HAP-1 (cell line): ENCODE measurements around the gene GPSM3.
"Not testable (repeated sequence)": the region's sequence is repeated elsewhere in the genome, so short reads cannot be mapped to it uniquely, and the experiment has no call there.

ENCODE experiments used
- DNase-seq, 2 experiments: peaks; one replicate each; pipeline ENCODE4 v3.0.0-alpha.2; 2016 to 2020; ENCODE audit warnings: low spot score in 2 of 2
- H3K27me3 ChIP-seq: fragments of 250-450 bp; sonication (Bioruptor Pico); 2 replicates; pipeline ENCODE4 v1.5.1; 2020; ENCODE audit warnings: low read depth, mild to moderate bottlenecking, moderate library complexity
- H3K36me3 ChIP-seq: fragments of 250-450 bp; sonication (Bioruptor Pico); replicated peaks from 2 replicates; pipeline ENCODE4 v1.5.1; 2020; ENCODE audit warnings: mild to moderate bottlenecking
- H3K4me1 ChIP-seq: fragments of 250-450 bp; sonication (Bioruptor Pico); 2 replicates; pipeline ENCODE4 v1.5.1; 2020; ENCODE audit warnings: mild to moderate bottlenecking
- H3K4me3 ChIP-seq: fragments of 250-450 bp; sonication (Bioruptor Pico); 2 replicates; pipeline ENCODE4 v1.5.1; 2020; ENCODE audit warnings: mild to moderate bottlenecking, moderate library complexity
- H3K9me3 ChIP-seq: fragments of 250-450 bp; sonication (Bioruptor Pico); 2 replicates; pipeline ENCODE4 v1.5.1; 2020; ENCODE audit warnings: mild to moderate bottlenecking, moderate library complexity
- in situ Hi-C: fragments of 300-500 bp; cut with MboI; formaldehyde crosslinking; loops from 3 replicates; pipeline ENCODE4 v1.14.3; 2020; ENCODE audit warnings: low sequenced_read_pairs, inconsistent platforms, mixed read lengths

Gene GPSM3

GRCh38 chr6:32149932-32150870 is 42.2 kb downstream of the GPSM3 start:
- H3K4me1 ChIP-seq, result peaks cover 9% of the 10 kb centered on the region
- H3K27me3 ChIP-seq, result peaks cover 3% of the 10 kb centered on the region; the same call in 1 of the 2 replicates
- DNase-seq, result no peak
- no peak overlapping the region for H3K4me3 ChIP-seq
- H3K9me3 ChIP-seq, result no peaks in the 10 kb centered on the region
- in situ Hi-C loops, result no loop called here
- no peaks in the 10 kb centered on the region; the same call in 1 of the 2 replicates for H3K36me3 ChIP-seq

- Histone ChIP-seq H3K27me3 (peaks cover 3% of the 10 kb centered on the region; the same call in 1 of the 2 replicates), H3K4me3 (no peak overlapping the region), H3K36me3 (no peaks in the 10 kb centered on the region), H3K4me1 (peaks cover 7% of the 10 kb centered on the region), H3K9me3 (no peaks in the 10 kb centered on the region)
- DNase-seq, result no peak
- in situ Hi-C loops, result no loop called here
These were observed 43.2 kb downstream of the GPSM3 start for GRCh38 chr6:32149092-32149755.

- peaks cover 8% of the 10 kb centered on the region for H3K4me1 ChIP-seq
- no peak for DNase-seq
- no peak overlapping the region for H3K4me3 ChIP-seq
These were observed 44.0 kb downstream of the GPSM3 start for GRCh38 chr6:32148289-32149091.

GRCh38 chr6:32147401-32148132 is 44.9 kb downstream of the GPSM3 start:
- H3K4me1 ChIP-seq, result peaks cover 3% of the 10 kb centered on the region; the same call in 1 of the 2 replicates
- in situ Hi-C loops, result no loop called here
- H3K27me3 ChIP-seq, result peaks cover 3% of the 10 kb centered on the region; the same call in 1 of the 2 replicates
- no peaks in the 10 kb centered on the region for H3K36me3 ChIP-seq
- H3K9me3 ChIP-seq, result no peaks in the 10 kb centered on the region
- no peak for DNase-seq
- H3K4me3 ChIP-seq, result no peak overlapping the region

More at GRCh38 chr6:32148289-32149091, 44.0 kb downstream of the GPSM3 start:
- no peaks in the 10 kb centered on the region for H3K36me3 ChIP-seq
- in situ Hi-C loops, result no loop called here
- H3K9me3 ChIP-seq, result no peaks in the 10 kb centered on the region
- peaks cover 3% of the 10 kb centered on the region; the same call in 1 of the 2 replicates for H3K27me3 ChIP-seq

- DNase-seq, result no peak
- no peaks in the 10 kb centered on the region for H3K36me3 ChIP-seq
- H3K27me3 ChIP-seq, result peaks cover 3% of the 10 kb centered on the region; the same call in 1 of the 2 replicates
- H3K4me3 ChIP-seq, result no peak overlapping the region
- peaks cover 3% of the 10 kb centered on the region; the same call in 1 of the 2 replicates for H3K4me1 ChIP-seq
- H3K9me3 ChIP-seq, result no peaks in the 10 kb centered on the region
- in situ Hi-C loops, result no loop called here
These were observed 45.8 kb downstream of the GPSM3 start for GRCh38 chr6:32146687-32147086.

GRCh38 chr6:32146287-32146686 is 46.2 kb downstream of the GPSM3 start:
- no peak overlapping the region for H3K4me3 ChIP-seq
- in situ Hi-C loops, result no loop called here

GRCh38 chr6:32144238-32144637 is 48.2 kb downstream of the GPSM3 start:
- H3K4me1 ChIP-seq, DNase-seq, H3K36me3 ChIP-seq, H3K9me3 ChIP-seq, H3K4me3 ChIP-seq, in situ Hi-C loops, H3K27me3 ChIP-seq: not testable (repeated sequence)

More at GRCh38 chr6:32146287-32146686, 46.2 kb downstream of the GPSM3 start:
- H3K4me1 ChIP-seq, result peaks cover 3% of the 10 kb centered on the region; the same call in 1 of the 2 replicates
- H3K27me3 ChIP-seq, result peaks cover 3% of the 10 kb centered on the region; the same call in 1 of the 2 replicates
- H3K36me3 ChIP-seq, result no peaks in the 10 kb centered on the region
- DNase-seq, result no peak
- H3K9me3 ChIP-seq, result no peaks in the 10 kb centered on the region
